Sigmoid colon (tissue), 7 donors: Measurements from ENCODE around the gene CNOT1. TPM values are rescaled to one million over a fixed set of nuclear protein-coding genes. Genes with fewer than 3 reads are reported as not detected.
"Not testable (repeated sequence)": the region's sequence is repeated elsewhere in the genome, so short reads cannot be mapped to it uniquely, and the experiment has no call there.

ENCODE experiments used
- DNase-seq: peaks from one replicate; pipeline ENCODE4 v3.0.0-alpha.2; 2019
- H3K27ac ChIP-seq, 4 donors: fragments of 200-600 bp; sonication (generic); one replicate each; pipeline ENCODE4 v1.5.1; 2016 to 2019; ENCODE audit warnings: mild to moderate bottlenecking in 1 of 4
- H3K27me3 ChIP-seq, 3 donors: fragments of 200-600 bp; sonication (generic); one replicate each; pipeline ENCODE4 v1.5.1; 2019; ENCODE audit warnings: mild to moderate bottlenecking in 1 of 3
- H3K36me3 ChIP-seq, 4 donors: fragments of 200-600 bp; sonication (generic); one replicate each; pipeline ENCODE4 v1.5.1; 2016 to 2019
- H3K4me1 ChIP-seq, 4 donors: fragments of 200-600 bp; sonication (generic); one replicate each; pipeline ENCODE4 v1.5.1; 2017 to 2019
- H3K4me3 ChIP-seq, 4 donors: fragments of 200-600 bp; sonication (generic); one replicate each; pipeline ENCODE4 v1.5.1; 2017 to 2019; ENCODE audit warnings: mild to moderate bottlenecking in 2 of 4, moderate library complexity in 1 of 4
- H3K9me3 ChIP-seq, 4 donors: fragments of 200-600 bp in 3 of 4; sonication (generic) in 3 of 4; one replicate each; pipeline versions ENCODE4 v1.5.1 to v1.6.1; 2013 to 2019
- EP300 ChIP-seq, 4 donors: sonication (generic); formaldehyde crosslinking; IDR thresholded peaks; one replicate each; pipeline ENCODE4 v1.6.1; 2017; ENCODE audit warnings: antibody characterized with exemption in 4 of 4
- POLR2A ChIP-seq, 2 donors: fragments of 450-650 bp; IDR thresholded peaks; one replicate each; pipeline ENCODE4 v1.6.1; 2016; ENCODE audit warnings: antibody characterized with exemption in 2 of 2, mild to moderate bottlenecking in 2 of 2, moderate library complexity in 2 of 2
- POLR2AphosphoS5 ChIP-seq, 4 donors: sonication (generic); formaldehyde crosslinking; IDR thresholded peaks; one replicate each; pipeline ENCODE4 v1.6.1; 2017; ENCODE audit warnings: antibody characterized with exemption in 4 of 4
- WGBS, 2 donors: extraction: QIAGEN DNeasy Blood & Tissue Kit; methylation state at CpG; one replicate each; pipeline ENCODE4 v1.1.7; 2013; 5-methylcytosine and 5-hydroxymethylcytosine counted together
- intact Hi-C: fragments of 100-400 bp; cut with DNase I; formaldehyde crosslinking; loops from one replicate; pipeline ENCODE4 v1.15.1; 2023
- polyA plus RNA-seq, 3 donors: library from polyadenylated mRNA; stranded (reverse); fragments of 200-250 nt; gene quantifications; one replicate each; pipeline ENCODE4 v1.2.3, GENCODE V29; 2013
- total RNA-seq, 4 donors: library from RNA; depleted of rRNA; stranded (reverse); fragments of >200 nt; gene quantifications; one replicate each; pipeline ENCODE4 v1.1.0, GENCODE V29; 2016
- TF ChIP-seq, protein P1 (sequence below), 4 experiments: fragments of 450-650 bp in 3 of 4; fragments of 200-600 bp in 1 of 4; IDR thresholded peaks; one replicate each; pipeline ENCODE4 v1.5.1; 2016 to 2019; ENCODE audit warnings: antibody characterized with exemption in 4 of 4, mild to moderate bottlenecking in 3 of 4, moderate library complexity in 2 of 4
- donor health status: healthy with polysubstance abuse.
- donor health status: Bipolar disorder and iron deficiency.
- donor health status: healthy.

CNOT1 gene
- total and polyA plus RNA-seq, 7 donors: 61.3 to 112 (median 79.6) TPM

DNA sequence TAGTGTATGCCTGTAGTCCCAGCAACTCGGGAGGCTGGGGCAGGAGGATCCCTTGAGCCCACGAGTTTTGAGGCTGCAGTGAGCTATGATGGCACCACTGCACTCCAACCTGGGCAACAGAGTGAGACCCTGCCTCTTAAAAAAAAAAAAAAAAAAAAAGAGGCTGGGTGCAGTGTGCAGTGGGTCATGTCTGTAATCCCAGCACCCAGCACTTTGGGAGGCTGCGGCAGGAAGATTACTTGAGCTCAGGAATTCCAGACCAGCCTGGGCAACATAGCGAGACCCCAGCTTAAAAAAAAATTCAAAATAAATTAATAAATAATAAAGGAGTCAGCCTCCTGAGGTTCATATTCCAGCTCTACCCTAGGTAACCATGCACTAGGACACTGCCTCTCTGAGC, 9.6 kb upstream of the CNOT1 start:
- WGBS, 2 donors: 93 to 94% methylated on average over 4 of the region's 4 CpGs
- H3K27me3 ChIP-seq: no peaks in the 10 kb centered on the region
- no peak for DNase-seq
- no peaks in the 10 kb centered on the region for H3K4me1 ChIP-seq
- no peaks in the 10 kb centered on the region for H3K36me3 ChIP-seq
- H3K9me3 ChIP-seq: no peaks in the 10 kb centered on the region
- intact Hi-C loops: loop anchor here (10.0 kb wide), 1 partner anchor 1174 kb away; the partner anchor contains the start of gene POLR2C
- H3K4me3 ChIP-seq: no peak overlapping the region
- no peak overlapping the region for H3K27ac ChIP-seq
- TF ChIP-seq POLR2AphosphoS5 (IDR thresholded peaks at IDR 0.05) (no peak), POLR2A (IDR thresholded peaks at IDR 0.05) (no peak), EP300 (IDR thresholded peaks at IDR 0.05) (no peak)
- TF ChIP-seq, protein P1, sequence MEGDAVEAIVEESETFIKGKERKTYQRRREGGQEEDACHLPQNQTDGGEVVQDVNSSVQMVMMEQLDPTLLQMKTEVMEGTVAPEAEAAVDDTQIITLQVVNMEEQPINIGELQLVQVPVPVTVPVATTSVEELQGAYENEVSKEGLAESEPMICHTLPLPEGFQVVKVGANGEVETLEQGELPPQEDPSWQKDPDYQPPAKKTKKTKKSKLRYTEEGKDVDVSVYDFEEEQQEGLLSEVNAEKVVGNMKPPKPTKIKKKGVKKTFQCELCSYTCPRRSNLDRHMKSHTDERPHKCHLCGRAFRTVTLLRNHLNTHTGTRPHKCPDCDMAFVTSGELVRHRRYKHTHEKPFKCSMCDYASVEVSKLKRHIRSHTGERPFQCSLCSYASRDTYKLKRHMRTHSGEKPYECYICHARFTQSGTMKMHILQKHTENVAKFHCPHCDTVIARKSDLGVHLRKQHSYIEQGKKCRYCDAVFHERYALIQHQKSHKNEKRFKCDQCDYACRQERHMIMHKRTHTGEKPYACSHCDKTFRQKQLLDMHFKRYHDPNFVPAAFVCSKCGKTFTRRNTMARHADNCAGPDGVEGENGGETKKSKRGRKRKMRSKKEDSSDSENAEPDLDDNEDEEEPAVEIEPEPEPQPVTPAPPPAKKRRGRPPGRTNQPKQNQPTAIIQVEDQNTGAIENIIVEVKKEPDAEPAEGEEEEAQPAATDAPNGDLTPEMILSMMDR (IDR thresholded peaks at IDR 0.05): no peak

DNA sequence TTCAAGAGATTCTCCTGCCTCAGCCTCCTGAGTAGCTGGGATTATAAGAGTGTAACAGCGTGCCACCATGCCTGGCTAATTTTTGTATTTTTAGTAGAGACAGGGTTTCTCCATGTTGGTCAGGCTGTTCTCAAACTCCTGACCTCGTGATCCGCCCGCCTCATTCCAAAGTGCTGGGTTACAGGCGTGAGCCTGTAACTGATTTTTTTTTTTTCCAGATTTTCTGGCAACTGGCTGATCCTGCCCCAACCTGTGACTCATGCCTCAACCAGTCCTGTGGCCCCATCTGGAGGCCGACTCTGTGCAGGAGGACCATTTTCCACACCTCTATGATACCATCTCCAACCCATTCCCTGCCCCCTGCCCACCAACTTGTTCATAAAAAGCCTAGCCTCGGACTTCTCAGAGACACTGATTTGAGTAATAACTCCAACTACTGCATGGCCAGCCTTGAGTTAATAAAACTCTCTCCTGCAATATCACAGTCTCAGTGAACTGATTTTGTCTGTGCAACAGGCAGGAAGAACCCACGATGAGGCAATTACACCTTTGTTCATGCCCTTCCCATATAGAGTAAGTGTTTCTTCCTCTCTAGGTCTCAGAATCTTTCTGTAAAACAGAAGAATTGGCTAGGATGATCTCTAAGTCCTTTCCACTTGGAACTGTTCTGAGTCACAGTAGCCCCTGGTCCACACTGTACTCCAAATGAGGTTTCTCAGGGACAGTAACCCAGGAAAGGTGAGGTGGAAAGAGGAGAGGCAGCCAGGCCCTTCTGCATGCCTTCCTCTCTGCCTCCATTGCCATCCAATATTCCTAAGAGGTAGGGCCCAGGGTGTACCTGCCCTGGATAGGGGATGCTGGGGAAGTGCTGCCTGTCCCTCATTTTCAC, 8.8 kb upstream of the CNOT1 start:
- Histone ChIP-seq H3K4me3 (no peak overlapping the region), H3K27me3 (no peaks in the 10 kb centered on the region), H3K9me3 (no peaks in the 10 kb centered on the region), H3K27ac (no peak overlapping the region), H3K4me1 (no peaks in the 10 kb centered on the region), H3K36me3 (no peaks in the 10 kb centered on the region)
- whole genome bisulfite sequencing, 2 donors: 47 to 63% methylated on average over 8 of the region's 8 CpGs
- intact Hi-C loops: loop anchor here (10.0 kb wide), 1 partner anchor 1174 kb away; the partner anchor contains the start of gene POLR2C
- no peak for DNase-seq
- TF ChIP-seq, protein P1 (IDR thresholded peaks at IDR 0.05): no peak
- TF ChIP-seq EP300 (IDR thresholded peaks at IDR 0.05) (no peak), POLR2AphosphoS5 (IDR thresholded peaks at IDR 0.05) (no peak), POLR2A (IDR thresholded peaks at IDR 0.05) (no peak)

DNA sequence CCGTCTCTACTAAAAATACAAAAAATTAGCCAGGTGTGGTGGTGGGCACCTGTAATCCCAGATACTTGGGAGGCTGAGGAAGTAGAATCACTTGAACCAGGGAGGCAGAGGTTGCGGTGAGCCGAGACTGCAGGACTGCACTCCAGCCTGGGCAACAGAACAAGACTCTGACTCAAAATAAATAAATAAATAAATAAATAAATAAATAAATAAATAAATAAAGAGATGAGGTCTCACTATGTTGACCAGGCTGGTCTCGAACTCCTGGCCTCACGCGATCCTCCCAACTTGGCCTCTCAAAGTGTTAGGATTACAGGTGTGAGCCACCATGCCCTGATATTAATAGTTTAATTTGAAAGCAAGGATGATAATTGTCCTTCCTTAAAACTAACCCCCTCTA, 7.4 kb upstream of the CNOT1 start:
- H3K27ac ChIP-seq, H3K27me3 ChIP-seq, H3K36me3 ChIP-seq, H3K4me3 ChIP-seq, H3K9me3 ChIP-seq, DNase-seq, H3K4me1 ChIP-seq: not testable (repeated sequence)
- intact Hi-C loops: loop anchor here (10.0 kb wide), 1 partner anchor 1172 kb away; the partner anchor contains the start of gene POLR2C
- WGBS, 2 donors: 97 to 98% methylated on average over 6 of the region's 6 CpGs

DNA sequence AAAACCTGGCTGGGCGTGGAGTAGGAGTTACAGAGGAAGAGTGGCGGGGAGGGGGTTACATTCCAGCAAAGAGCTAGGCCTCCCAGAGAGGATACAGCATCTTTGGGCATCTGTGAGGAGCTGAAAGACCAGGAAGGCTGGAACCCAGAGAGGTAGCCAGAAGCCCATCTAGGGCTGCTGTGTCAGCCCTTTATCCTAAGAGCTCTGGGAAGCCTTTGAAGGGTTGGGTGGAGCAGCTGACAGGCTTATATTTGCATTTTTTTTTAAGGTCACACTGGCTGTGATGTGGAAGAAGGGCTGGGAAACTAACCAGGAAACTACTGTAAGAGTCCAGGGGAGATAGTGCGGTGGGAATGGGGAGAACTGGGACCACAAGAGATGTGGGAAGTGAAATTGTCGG, 6.8 kb upstream of the CNOT1 start:
- Histone ChIP-seq H3K9me3 (no peaks in the 10 kb centered on the region), H3K27me3 (no peaks in the 10 kb centered on the region), H3K4me3 (no peak overlapping the region), H3K4me1 (no peaks in the 10 kb centered on the region), H3K27ac (no peak overlapping the region), H3K36me3 (no peaks in the 10 kb centered on the region)
- intact Hi-C loops: loop anchor here (10.0 kb wide), 1 partner anchor 1172 kb away; the partner anchor contains the start of gene POLR2C
- DNase-seq: no peak
- WGBS, 2 donors: 86 to 88% methylated on average over 4 of the region's 4 CpGs
- TF ChIP-seq POLR2A (IDR thresholded peaks at IDR 0.05): no peak
- TF ChIP-seq EP300 (IDR thresholded peaks at IDR 0.05): no peak

DNA sequence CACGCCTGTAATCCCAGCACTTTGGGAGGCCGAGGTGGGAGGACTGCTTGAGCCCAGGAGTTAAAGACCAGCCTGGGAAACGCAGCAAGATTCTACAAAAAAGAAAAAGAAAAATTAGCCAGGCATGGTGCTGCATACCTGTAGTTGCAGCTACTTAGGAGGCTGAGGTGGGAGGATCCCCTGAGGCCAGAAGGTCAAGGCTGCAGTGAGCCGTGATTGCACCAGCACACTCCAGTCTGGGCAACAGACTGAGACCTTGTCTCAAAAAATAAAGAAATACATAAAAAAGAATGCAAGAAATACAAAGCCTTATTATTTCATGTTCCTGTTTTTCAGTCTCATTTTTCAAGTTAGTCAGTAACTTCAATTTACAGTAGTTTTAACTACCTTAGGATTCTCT, 5.9 kb upstream of the CNOT1 start:
- Histone ChIP-seq H3K9me3 (no peaks in the 10 kb centered on the region), H3K27ac (no peak overlapping the region), H3K4me3 (no peak overlapping the region), H3K4me1 (peaks cover 0 to 4% (median 0%) of the 10 kb centered on the region in 4 donors), H3K27me3 (no peaks in the 10 kb centered on the region), H3K36me3 (no peaks in the 10 kb centered on the region)
- 80 to 86% methylated on average over 4 of the region's 4 CpGs for WGBS, 2 donors
- TF ChIP-seq, protein P1 (IDR thresholded peaks at IDR 0.05): no peak
- TF ChIP-seq POLR2A (IDR thresholded peaks at IDR 0.05) (no peak), EP300 (IDR thresholded peaks at IDR 0.05) (no peak), POLR2AphosphoS5 (IDR thresholded peaks at IDR 0.05) (no peak)
- DNase-seq: no peak
- intact Hi-C loops: loop anchor here (10.0 kb wide), 1 partner anchor 1171 kb away; the partner anchor contains the start of gene POLR2C
